ENCODE data around the gene VMO1. TPM values are rescaled to one million over a fixed set of nuclear protein-coding genes. Genes with fewer than 3 reads are reported as not detected.

Gene VMO1
- total RNA-seq, 1 donor from 2014 or later = 0.70 TPM

DNA sequence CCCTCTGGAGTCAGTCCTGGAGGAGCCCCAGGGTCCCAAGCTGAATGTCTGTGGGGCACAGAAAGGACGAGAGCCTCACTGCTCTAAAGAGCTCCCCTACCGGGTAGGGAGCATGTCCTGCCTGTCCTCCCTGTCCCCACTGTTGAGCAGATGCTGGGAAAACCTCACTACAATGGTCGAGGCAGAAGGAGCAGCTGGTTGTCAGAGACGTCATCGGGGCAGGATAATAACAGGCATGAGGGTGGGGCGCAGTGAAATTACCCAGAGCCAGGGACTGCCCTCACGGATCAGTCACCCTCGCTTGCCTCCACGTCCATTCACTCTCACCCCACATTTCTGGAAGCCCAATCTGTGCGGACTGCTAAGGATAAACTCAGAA lies 13.9 kb downstream of the VMO1 start:
- ATAC-seq = no peak
- DNase-seq (ENCODE audit: missing footprints) = no peak

DNA sequence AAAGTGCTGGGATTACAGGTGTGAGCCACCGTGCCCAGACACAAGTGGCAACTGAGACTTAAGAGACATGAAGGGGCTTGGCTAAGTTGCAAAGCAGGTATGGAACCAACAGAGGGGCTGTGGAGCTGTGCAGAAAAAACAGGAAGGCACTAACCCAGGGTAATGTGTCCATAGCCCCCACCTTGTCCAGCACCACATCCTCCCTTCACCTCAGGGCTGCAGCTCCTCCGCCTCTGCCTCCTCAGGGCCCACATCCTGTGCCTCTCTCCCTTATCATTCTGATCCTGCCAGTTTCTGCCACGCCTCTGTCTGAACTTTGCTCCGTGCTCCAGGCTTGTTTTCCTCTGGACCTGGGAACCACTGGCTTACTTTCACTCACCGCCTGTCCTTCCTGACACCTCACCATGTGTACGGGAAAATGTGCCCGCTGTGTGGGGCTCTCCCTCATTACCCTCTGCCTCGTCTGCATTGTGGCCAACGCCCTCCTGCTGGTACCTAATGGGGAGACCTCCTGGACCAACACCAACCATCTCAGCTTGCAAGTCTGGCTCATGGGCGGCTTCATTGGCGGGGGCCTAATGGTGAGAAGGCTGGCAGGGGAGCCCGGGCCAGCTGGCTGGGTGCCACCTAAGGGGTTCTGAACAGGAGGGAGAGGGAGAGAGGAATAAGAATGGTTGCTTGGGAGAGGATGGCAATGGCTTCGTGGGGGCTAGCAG lies 14.5 kb downstream of the VMO1 start, which contains the start of gene TM4SF5:
Gene TM4SF5, plus strand, starts transcription at position 368 of the 716 bp plus-strand sequence. Its CDS starts 37 bp downstream, at position 405.
- intact Hi-C loops (cut with DNase I) = no loop called here
- no peak for ATAC-seq

More for the DNA sequence above, 13.9 kb downstream of the VMO1 start:
- intact Hi-C loops (cut with DNase I) = no loop called here

DNA sequence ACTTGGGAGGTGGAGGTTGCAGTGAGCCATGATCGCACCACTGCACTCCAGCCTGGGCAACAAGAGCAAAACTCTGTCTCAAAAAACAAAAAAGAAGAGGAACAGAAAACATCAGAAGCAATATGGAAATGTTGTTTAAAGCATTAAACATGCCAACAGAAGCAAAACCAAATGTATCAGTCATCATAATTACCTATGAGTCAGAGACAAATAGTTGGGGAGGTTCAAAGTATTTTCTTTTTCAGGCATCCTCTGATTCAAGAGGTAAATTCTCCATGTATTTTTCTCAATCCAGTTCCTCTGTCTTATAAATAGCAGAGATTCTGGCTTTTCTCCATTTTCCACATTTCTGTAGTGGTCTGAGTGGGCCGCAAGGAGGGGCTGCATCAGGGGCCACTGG lies 16.5 kb downstream of the VMO1 start:
- ATAC-seq (no peak), DNase-seq (ENCODE audit: missing footprints) (no peak)
- intact Hi-C loops (cut with DNase I) = no loop called here

More for the DNA sequence above, 14.5 kb downstream of the VMO1 start, which contains the start of gene TM4SF5:
- no peak for DNase-seq (ENCODE audit: missing footprints)

DNA sequence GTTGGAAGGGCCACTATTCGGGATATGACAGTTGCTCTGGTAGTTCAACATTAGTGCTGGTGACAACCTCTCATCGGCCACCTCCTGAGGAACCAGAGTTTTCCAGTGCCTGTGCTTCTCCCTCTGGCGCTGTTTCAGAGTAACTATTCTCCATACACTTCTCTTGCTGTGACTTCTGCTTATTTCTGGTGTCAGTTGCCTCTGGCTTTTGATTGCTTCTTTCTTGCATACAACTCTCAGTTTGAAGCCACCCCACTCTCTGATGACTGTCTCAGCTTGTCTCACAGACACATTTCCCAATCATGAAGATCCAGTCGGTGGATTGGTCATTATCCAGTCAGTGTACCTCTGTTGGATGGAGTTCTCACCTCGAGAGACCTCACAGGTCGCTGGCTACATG lies 17.9 kb downstream of the VMO1 start:
- ATAC-seq (peak; percentile 26), DNase-seq (ENCODE audit: missing footprints) (no peak)
- intact Hi-C loops (cut with DNase I) = no loop called here

DNA sequence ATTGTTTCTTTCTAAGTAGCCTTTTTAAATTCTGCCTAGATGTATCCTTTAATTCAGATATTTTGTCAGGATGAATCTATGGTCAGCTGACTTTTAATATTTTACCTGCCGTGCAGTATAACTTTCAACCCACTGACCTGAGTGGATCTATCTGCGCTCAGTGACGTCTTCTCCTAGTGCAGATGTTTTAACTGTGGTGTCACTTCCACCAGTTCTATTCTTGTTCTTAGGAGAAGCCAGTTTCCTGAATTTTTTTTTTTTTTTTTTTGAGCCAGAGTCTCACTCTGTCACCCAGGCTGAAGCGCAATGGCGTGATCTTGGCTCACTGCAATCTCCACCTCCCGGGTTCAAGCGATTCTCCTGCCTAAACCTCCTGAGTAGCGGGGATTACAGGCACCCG lies 19.4 kb downstream of the VMO1 start:
- no peak for ATAC-seq
- no peak for DNase-seq (ENCODE audit: missing footprints)
- intact Hi-C loops (cut with DNase I) = no loop called here

DNA sequence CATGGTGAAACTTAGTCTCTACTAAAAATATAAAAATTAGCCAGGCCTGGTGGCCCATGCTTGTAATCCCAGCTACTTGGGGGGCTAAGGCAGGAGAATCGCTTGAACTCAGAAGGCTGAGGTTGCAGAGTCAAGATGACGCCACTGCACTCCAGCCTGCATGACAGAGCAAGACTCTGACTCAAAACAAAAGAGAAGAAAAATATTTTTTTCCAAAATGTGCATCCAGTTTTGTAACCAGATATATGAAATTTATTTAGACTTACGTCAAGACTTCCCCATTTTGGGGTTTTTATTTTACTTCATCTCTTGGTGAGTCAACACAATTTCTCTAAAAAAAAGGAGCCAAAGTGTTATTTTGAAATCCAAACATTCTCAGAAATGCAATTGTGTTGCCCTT lies 20.0 kb downstream of the VMO1 start:
- no peak for ATAC-seq
- no peak for DNase-seq (ENCODE audit: missing footprints)
- intact Hi-C loops (cut with DNase I) = no loop called here

DNA sequence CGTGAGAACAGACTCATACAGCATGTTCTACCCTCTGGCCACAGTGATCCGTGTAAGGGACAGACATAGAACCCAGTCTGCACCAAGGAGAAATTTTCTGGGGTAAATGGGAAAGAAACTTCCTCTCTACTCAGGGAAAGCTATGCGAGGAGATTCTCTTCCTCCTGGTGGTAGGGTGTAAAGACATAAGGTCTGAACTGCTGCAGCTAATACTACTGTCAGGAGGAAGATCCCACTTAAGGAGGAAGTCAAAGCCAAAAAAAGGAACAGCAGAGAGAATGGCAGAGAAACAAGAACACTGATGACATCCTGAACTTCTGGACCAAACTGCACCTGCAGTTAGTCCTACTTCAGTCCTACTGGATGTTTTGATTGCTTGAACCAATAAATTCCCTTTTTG lies 21.6 kb downstream of the VMO1 start:
- ATAC-seq = peak; percentile 52
- intact Hi-C loops (cut with DNase I) = no loop called here
- no peak for DNase-seq (ENCODE audit: missing footprints)

DNA sequence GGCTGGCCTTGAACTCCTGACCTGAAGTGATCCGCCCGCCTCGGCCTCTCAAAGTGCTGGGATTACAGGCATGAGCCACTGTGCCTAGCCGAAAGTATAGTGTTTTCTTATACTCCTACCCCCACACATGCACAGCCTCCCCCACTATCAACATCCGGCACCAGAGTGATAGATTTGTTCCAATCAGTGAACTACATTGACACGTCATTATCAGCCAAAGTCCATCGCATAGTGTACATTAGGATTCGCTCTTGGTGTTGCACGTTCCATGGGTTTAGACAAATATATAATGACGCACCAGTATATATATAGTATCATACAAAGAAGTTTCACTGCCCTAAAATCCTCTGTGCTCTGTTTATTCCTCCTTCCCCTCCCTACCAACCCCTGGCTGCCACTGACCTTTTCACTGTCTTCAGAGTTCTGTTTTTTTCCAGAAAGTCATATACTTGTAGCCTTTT lies 26.4 kb downstream of the VMO1 start:
- ATAC-seq = no peak
- intact Hi-C loops (cut with DNase I) = no loop called here
- DNase-seq (ENCODE audit: missing footprints) = no peak

DNA sequence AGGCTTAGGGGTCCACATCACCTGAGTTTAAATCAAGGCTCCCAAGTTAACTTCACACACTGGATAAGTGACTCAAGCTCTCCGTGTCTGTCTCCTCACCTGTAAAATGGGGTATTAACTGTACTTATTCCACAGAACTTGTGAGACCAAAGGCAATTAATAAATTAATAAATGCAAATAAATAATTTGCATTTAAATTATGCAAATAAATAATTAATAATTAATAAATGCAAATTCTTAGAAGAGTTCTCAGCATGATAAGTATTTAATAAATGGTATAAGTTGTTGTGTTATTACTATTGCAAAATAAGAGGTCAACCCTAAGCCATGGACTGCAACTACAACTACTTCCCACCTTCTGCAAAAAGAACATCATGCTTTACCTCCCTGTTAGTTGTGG lies 32.8 kb downstream of the VMO1 start:
- intact Hi-C loops (cut with DNase I) = no loop called here
- ATAC-seq (no peak), DNase-seq (ENCODE audit: missing footprints) (no peak)

DNA sequence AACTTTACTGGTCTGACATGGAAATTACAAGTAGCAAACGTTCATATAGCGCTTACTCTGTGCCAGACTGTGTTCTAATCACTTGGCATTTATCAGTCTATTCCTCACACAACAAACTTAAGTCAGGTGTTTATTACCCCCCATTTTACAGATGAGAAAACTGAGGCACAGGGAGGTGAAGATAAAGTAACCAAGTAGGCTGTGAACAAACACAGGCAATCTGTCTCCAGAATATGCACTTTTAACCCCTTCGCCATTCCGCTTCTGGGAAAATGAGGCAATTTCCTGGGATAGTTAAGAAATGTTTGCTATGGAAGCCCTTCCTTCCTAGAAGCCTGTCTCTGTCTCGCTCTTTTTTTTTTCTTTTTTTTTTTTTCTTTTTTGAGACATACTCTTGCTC lies 34.2 kb downstream of the VMO1 start:
- DNase-seq (ENCODE audit: missing footprints) (no peak), ATAC-seq (no peak)
- intact Hi-C loops (cut with DNase I) = no loop called here

DNA sequence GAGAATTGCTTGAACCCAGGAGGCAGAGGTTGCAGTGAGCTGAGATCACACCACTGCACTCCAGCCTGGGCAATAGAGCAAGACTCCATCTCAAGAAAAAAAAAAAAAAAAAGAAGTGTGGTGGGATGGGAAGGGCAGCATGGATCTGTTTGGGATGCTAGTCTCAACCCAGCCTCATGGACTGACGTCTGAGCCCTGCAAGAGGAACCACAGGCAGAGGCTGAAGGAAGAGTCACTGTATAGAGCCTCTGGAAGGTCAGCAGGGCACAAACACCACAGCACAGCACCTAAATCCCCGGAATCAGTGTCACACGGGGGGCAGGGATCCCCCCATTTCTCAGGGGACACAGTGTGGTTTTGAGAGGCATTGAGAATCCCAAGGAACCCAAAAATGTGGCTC lies 35.6 kb downstream of the VMO1 start:
- DNase-seq (ENCODE audit: missing footprints) (no peak), ATAC-seq (peak; percentile 34)
- intact Hi-C loops (cut with DNase I) = no loop called here

DNA sequence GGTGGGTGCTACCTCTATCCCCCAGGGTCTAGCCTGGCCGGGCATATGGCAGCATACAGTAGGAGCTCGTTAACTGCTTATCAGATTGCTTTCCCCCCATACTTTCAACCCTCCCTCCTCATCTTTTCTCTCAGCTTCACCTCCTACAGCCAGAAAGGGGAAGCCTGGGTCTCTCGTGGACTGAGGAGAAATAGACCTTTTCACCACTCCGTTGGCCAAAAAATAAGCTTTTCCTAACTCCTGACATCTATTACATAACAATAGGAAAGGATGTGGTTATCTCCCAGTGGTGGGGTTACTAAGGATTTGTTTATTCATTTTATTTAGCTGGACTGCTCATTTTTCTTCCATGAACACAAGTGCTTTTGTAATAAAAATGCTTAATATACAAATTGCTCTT lies 37.5 kb downstream of the VMO1 start:
- ATAC-seq (no peak), DNase-seq (ENCODE audit: missing footprints) (no peak)
- intact Hi-C loops (cut with DNase I) = no loop called here

DNA sequence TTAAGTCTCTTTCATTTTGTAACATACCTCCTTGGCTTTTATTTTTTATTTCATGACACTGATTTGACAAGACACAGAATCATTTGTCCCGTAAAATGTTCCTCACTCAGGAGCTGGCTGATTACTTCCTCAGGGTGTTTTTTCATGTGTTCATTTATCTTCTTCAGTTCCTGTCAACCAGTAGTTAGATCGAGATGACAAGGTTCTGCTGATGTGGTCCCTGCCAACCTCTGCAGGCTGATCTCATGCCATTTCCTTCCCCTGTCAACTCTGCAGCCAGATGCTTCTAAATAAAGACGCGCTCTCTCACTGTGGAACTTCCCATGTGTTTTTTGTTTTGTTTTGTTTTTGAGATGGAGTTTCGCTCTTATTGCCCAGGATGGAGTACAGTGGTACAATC lies 38.3 kb downstream of the VMO1 start:
- DNase-seq (ENCODE audit: missing footprints) = no peak
- ATAC-seq = peak; percentile 73
- intact Hi-C loops (cut with DNase I) = no loop called here

DNA sequence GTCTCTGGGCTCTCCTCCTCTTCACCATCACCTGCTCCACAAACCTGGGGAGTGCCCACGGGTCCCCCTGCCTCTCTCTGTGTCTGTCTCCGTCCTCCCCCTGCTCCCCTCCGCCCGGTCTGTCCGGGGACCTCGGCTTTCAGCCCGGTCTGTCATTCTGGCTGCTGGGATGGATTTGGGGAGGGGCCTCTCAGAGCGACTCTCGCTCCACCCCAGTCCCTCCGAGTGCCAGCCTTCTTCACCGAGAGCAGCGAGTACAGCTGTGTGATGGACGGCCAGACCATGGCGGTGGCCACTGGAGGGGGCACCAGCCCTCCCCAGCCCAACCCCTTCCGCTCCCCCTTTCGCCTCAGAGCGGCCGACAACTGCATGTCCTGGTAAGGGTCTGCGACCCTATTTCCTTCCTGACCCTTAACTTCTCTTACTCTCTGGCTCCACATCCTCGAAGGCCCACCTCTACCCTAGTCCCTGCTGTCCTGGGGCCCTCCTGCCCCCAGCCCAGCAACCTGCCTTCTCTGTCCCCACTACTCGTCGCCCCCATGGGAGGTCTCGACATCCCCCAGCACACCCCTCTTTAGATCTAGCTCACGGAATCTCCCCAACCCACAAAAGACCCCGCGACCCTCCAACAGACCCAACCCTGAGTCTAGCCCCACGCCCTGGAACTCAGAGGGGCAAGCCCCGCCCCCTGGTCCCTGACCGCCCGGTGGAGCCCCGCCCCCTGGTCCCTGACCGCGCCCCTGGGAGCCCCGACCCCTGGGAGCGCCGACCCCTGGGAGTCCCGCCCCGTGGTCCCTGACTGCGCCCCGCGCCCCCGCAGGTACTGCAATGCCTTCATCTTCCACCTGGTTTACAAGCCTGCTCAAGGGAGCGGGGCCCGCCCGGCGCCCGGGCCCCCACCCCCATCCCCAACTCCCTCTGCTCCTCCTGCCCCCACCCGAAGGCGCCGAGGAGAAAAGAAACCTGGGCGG lies 40.9 kb downstream of the VMO1 start:
- intact Hi-C loops (cut with DNase I) = no loop called here
- ATAC-seq (no peak), DNase-seq (ENCODE audit: missing footprints) (no peak)

DNA sequence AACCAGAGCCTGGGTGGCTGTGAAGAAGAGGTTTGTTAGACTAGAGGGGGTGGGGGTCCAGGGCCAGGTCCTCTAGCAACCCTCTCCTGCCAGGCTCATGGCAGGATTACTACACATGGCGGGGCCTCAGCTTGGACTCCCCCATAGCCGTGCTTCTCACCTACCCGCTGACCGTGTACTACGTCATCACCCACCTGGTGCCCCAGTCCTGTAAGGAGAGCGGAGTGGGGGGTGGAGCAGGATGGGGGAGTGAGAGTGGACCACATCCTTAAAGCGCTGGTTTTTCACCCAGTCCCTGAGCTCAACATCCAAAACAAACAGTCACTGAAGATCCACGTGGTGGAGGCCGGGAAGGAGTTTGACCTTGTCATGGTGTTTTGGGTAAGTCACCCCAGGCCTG lies 42.3 kb downstream of the VMO1 start:
- intact Hi-C loops (cut with DNase I) = no loop called here
- no peak for DNase-seq (ENCODE audit: missing footprints)
- no peak for ATAC-seq

DNA sequence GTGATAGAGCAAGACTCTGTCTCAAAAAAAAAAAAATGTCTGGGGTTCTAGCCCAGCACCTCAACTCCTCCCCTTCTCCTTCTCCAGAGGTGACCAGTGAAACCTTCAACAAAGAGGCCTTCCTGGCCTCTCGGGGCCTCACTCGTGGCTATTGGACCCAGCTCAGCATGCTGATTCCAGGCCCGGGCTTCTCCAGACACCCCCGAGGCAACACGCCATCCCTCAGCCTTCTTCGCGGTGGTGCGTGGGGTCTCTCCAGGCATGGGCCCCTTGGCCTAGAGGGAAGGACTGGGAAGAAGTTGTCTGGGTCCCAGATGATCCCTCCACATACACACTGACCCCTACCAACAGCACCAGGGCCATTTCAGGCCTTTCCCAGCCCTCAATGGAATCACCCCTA lies 42.9 kb downstream of the VMO1 start:
- DNase-seq (ENCODE audit: missing footprints) (no peak), ATAC-seq (no peak)
- intact Hi-C loops (cut with DNase I) = no loop called here

DNA sequence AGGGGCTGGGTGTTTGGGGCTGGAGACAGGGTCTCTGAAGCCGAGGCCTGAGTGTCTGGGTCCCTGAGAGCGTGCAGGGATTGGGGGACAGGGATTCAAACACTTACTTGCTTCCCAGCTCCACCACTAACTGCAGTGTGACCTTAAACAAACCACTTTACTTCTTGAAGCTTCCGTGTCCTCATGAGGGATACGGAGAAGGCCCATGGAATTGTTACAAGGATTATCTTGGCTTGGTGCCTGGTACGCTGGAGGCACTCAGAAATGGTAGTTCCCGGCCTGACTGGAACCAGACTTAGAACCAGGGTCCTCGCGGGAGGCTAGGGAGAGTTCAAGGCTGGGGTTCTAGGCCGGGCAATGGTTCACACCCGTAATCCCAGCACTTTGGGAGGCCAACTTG lies 43.5 kb downstream of the VMO1 start:
- intact Hi-C loops (cut with DNase I) = no loop called here
- DNase-seq (ENCODE audit: missing footprints) = no peak
- no peak for ATAC-seq

DNA sequence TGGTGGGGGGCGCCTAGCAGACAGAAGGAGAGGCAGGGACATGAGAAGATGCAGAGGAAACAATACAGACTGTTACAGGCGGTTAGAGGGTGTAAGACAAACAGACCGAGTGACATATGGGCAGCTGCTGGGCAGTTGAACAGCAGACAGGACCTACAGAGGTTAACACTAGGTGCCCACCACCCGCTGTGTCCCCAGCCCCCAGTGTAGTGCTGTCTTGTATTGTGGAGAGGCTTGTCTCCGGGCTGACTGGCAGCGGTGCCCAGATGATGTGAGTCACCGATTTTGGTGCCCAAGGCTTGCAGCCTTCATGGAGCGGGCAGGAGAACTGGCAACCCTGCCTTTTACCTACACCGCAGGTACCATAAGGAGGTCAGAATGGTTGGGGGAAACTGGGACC lies 44.0 kb downstream of the VMO1 start:
- DNase-seq (ENCODE audit: missing footprints) = no peak
- intact Hi-C loops (cut with DNase I) = no loop called here
- no peak for ATAC-seq

DNA sequence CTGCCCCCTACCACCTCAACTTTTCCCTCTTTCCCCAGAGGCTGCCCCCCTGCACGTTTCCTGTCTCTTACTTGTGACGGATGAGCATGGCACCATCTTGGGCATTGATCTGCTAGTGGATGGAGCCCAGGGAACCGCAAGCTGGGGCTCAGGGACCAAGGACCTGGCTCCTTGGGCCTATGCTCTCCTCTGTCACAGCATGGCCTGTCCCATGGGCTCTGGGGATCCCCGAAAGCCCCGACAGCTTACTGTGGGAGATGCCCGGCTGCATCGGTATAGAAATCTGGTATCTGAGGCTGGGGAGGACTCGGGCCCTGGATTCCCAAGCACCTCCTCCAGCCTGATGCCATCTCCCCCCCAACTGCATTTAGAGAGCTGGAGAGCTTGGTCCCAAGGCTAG lies 44.6 kb downstream of the VMO1 start:
- intact Hi-C loops (cut with DNase I) = no loop called here
- no peak for DNase-seq (ENCODE audit: missing footprints)
- ATAC-seq = no peak

DNA sequence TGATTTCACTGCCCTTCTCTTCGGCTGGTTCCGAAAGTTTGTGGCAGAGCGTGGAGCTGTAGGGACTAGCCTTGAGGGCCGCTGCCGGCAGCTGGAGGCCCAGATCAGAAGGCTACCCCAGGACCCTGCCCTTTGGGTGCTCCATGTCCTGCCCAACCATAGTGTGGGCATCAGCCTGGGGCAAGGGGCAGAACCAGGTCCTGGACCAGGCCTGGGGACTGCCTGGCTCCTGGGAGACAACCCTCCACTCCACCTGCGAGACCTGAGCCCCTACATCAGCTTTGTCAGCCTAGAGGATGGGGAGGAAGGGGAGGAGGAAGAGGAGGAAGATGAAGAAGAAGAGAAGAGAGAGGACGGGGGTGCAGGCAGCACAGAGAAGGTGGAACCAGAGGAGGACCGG lies 45.6 kb downstream of the VMO1 start:
- DNase-seq (ENCODE audit: missing footprints) = no peak
- no peak for ATAC-seq
- intact Hi-C loops (cut with DNase I) = no loop called here
